SJCRH30 (cell line): ENCODE data around the gene OR6S1. TPM values are rescaled to one million over a fixed set of nuclear protein-coding genes. Genes with fewer than 3 reads are reported as not detected.
"Not testable (repeated sequence)": the region's sequence is repeated elsewhere in the genome, so short reads cannot be mapped to it uniquely, and the experiment has no call there.

Source experiments
- DNase-seq, 2 experiments: peaks; one replicate each; pipeline ENCODE4 v3.0.0-alpha.2; 2015 to 2020
- H3K27ac ChIP-seq: fragments of 250-450 bp; sonication (Bioruptor Pico); 2 replicates; pipeline ENCODE4 v1.5.1; 2020; ENCODE audit warnings: mild to moderate bottlenecking, moderate library complexity
- H3K27me3 ChIP-seq: fragments of 250-450 bp; sonication (Bioruptor Pico); 2 replicates; pipeline ENCODE4 v1.5.1; 2020; ENCODE audit warnings: mild to moderate bottlenecking, moderate library complexity
- H3K36me3 ChIP-seq: fragments of 250-450 bp; sonication (Bioruptor Pico); 2 replicates; pipeline ENCODE4 v1.5.1; 2020; ENCODE audit warnings: mild to moderate bottlenecking, moderate library complexity
- H3K4me1 ChIP-seq: fragments of 250-450 bp; sonication (Bioruptor Pico); 2 replicates; pipeline ENCODE4 v1.5.1; 2020; ENCODE audit warnings: mild to moderate bottlenecking, moderate library complexity
- H3K4me3 ChIP-seq: fragments of 250-450 bp; sonication (Bioruptor Pico); 2 replicates; pipeline ENCODE4 v1.5.1; 2020; ENCODE audit warnings: mild to moderate bottlenecking, moderate library complexity
- H3K9me3 ChIP-seq: fragments of 250-450 bp; sonication (Bioruptor Pico); replicated peaks from 2 replicates; pipeline ENCODE4 v1.5.1; 2020; ENCODE audit warnings: mild to moderate bottlenecking, moderate library complexity
- total RNA-seq: library from RNA; depleted of rRNA; stranded (reverse); fragments of >200 nt; shearing (Covaris generic); gene quantifications from 2 replicates; pipeline ENCODE4 v1.2.3, GENCODE V29; 2014; rRNA removed

Gene OR6S1
- total RNA-seq, 1 experiment from 2014 or later, result not detected

DNA sequence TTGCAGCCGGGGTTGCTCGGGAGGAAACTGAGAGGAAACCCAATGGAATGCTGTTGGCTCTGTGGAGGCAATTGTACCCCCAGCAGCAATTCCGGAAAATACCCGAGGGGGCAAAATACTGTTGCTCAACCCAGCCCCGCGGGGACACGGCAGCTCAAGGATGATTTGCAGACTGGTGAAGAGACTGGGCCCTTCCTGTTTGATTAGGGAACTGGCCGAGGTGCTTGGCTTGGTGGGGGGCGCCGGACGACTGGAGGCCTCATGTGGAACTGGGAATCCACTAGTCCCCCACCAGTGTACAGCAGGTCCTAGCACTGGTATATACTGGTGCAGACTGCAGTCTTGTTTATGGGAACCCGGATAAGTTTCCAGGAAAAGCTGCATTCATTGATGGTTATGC lies 40.0 kb downstream of the OR6S1 start:
- no peaks in the 10 kb centered on the region for H3K4me1 ChIP-seq
- H3K4me3 ChIP-seq, result no peak overlapping the region
- no peaks in the 10 kb centered on the region for H3K9me3 ChIP-seq
- no peaks in the 10 kb centered on the region for H3K36me3 ChIP-seq
- H3K27ac ChIP-seq, result no peak overlapping the region
- no peak for DNase-seq
- 0 out of 2 replicates have a peak, but pooled peaks cover 3% of the 10 kb centered on the region for H3K27me3 ChIP-seq

GRCh38 chr14:20597108-20597507 lies 44.4 kb downstream of the OR6S1 start:
- Histone ChIP-seq H3K27me3 (no peaks in the 10 kb centered on the region; the same call in 1 of the 2 replicates), H3K4me3 (no peak overlapping the region), H3K36me3 (no peaks in the 10 kb centered on the region), H3K4me1 (peaks cover 6% of the 10 kb centered on the region; the same call in 1 of the 2 replicates), H3K9me3 (no peaks in the 10 kb centered on the region), H3K27ac (no peak overlapping the region)
- DNase-seq, result no peak

DNA sequence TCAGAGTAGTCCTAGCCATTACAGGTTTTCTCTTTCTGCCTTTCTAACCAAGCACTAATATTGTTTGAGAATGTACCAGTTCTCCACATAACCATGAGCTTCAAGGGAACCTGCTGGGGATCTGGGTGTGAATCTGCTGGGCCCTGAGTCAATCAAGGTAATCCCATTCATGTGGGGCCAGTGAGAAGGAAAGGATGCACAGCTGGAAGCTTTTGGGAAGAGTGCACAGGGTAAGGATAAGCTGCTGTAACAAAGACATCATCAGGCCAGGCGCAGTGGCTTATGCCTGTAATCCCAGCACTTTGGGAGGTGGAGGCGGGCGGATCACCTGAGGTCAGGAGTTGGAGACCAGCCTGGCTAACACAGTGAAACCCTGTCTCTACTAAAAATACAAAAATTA lies 45.8 kb downstream of the OR6S1 start:
- not testable (repeated sequence) for H3K9me3 ChIP-seq, H3K27me3 ChIP-seq, H3K36me3 ChIP-seq, H3K4me1 ChIP-seq, DNase-seq, H3K4me3 ChIP-seq, H3K27ac ChIP-seq

GRCh38 chr14:20592574-20592973 lies 48.9 kb downstream of the OR6S1 start:
- peaks cover 4% of the 10 kb centered on the region; the same call in 1 of the 2 replicates for H3K27me3 ChIP-seq
- no peak overlapping the region for H3K27ac ChIP-seq
- no peaks in the 10 kb centered on the region for H3K36me3 ChIP-seq
- DNase-seq, result no peak
- no peaks in the 10 kb centered on the region for H3K9me3 ChIP-seq
- H3K4me1 ChIP-seq, result peaks cover 6% of the 10 kb centered on the region; the same call in 1 of the 2 replicates
- no peak overlapping the region for H3K4me3 ChIP-seq

GRCh38 chr14:20591235-20591634 lies 50.3 kb downstream of the OR6S1 start, which contains the start of gene RNASE12:
TSS of gene RNASE12 (minus strand) at chr14:20591376. CDS start at chr14:20590723, 653 bp downstream.
- no peak for DNase-seq
- Histone ChIP-seq H3K27ac (no peak within 1 kb of the TSS), H3K9me3 (no peaks in the 10 kb centered on the region), H3K36me3 (no peaks in the 10 kb centered on the region), H3K27me3 (peaks cover 4% of the 10 kb centered on the region; the same call in 1 of the 2 replicates), H3K4me1 (peaks cover 6% of the 10 kb centered on the region; the same call in 1 of the 2 replicates), H3K4me3 (no peak within 1 kb of the TSS)

Other genes starting within 250 kb of the OR6S1 start
- 7.2 and 8.8 TPM in 2 replicates for gene TEP1, start 228.2 kb downstream of the OR6S1 start, total RNA-seq
- gene KLHL33, start 205.5 kb downstream of the OR6S1 start, total RNA-seq, result not detected in 2 replicates
- gene OSGEP, start 186.9 kb downstream of the OR6S1 start, total RNA-seq, result 27.2 and 34.1 TPM in 2 replicates
- 221 and 235 TPM in 2 replicates for gene APEX1, start 186.5 kb downstream of the OR6S1 start, total RNA-seq
- 24.2 and 25.0 TPM in 2 replicates for gene PIP4P1, start 180.3 kb downstream of the OR6S1 start, total RNA-seq
- gene PNP, start 172.3 kb downstream of the OR6S1 start, total RNA-seq, result 29.9 and 36.8 TPM in 2 replicates
- gene RNASE10, start 136.2 kb downstream of the OR6S1 start, total RNA-seq, result not detected in 2 replicates
- gene RNASE9, start 80.6 kb downstream of the OR6S1 start, total RNA-seq, result not detected in 2 replicates
- not detected in 2 replicates for gene RNASE11, start 53.7 kb downstream of the OR6S1 start, total RNA-seq
- gene RNASE12, start 50.3 kb downstream of the OR6S1 start, total RNA-seq, result not detected in 2 replicates
- 0.69 and 0.71 TPM in 2 replicates for gene RNASE4, start 42.9 kb upstream of the OR6S1 start, total RNA-seq
- gene ANG, start 47.1 kb upstream of the OR6S1 start, total RNA-seq, result 0.49 and 0.79 TPM in 2 replicates
- gene EDDM3A, start 104.2 kb upstream of the OR6S1 start, total RNA-seq, result not detected in 2 replicates
- not detected in 2 replicates for gene EDDM3B, start 126.7 kb upstream of the OR6S1 start, total RNA-seq
- gene RNASE6, start 139.6 kb upstream of the OR6S1 start, total RNA-seq, result not detected in 2 replicates
- gene RNASE1, start 161.2 kb upstream of the OR6S1 start, total RNA-seq, result not detected in 2 replicates
- not detected in 2 replicates for gene RNASE3, start 249.7 kb upstream of the OR6S1 start, total RNA-seq